K562 (cell line): ENCODE data around the gene PRDM15. TPM values are rescaled to one million over a fixed set of nuclear protein-coding genes. Genes with fewer than 3 reads are reported as not detected.

Experiments
- ATAC-seq: fragments of 200-7000 bp; cut with Tn5 transposase; 3 replicates; pipeline ENCODE4 v1.9.1; 2020; ENCODE audit warnings: moderate library complexity
- BruUV-seq: library from RNA; stranded (reverse); fragments of 400-500 nt; replicated peaks from 2 replicates; lab custom pipeline; 2021; lab: Mats Ljungman, UMichigan
- CTCF ChIA-PET: fragments of 300-600 bp; formaldehyde crosslinking; extraction: SDS; loops from one replicate; lab custom pipeline; 2021; ENCODE audit warnings: low intra/inter-chr PET ratio; lab: Yijun Ruan, JAX
- POLR2A ChIA-PET: fragments of 300-600, 350-650 bp; sonication (Branson Sonifier 250); formaldehyde crosslinking; extraction: SDS; loops from one replicate; lab custom pipeline; 2021; ENCODE audit warnings: antibody characterized with exemption, inconsistent platforms; lab: Yijun Ruan, JAX
- DNase-seq, 4 experiments: peaks; one replicate each; pipeline versions ENCODE4 v3.0.0 to v3.0.0-alpha.2; 2011 to 2018; ENCODE audit warnings: low spot score in 3 of 4, mixed read lengths in 3 of 4; ENCODE audit errors: extremely low read depth in 1 of 4
- FAIRE-seq: peaks from 2 replicates; lab custom pipeline; 2011; peaks lifted over from hg19 to GRCh38; lab: Jason Lieb, UNC
- H2AFZ ChIP-seq: 2 replicates; pipeline ENCODE4 v1.6.0; 2011; ENCODE audit warnings: low read depth, low read length, control low read depth, inconsistent platforms
- H3K27ac ChIP-seq: fragments of 200-600 bp; 3 replicates; pipeline ENCODE4 v1.8.0; 2011; ENCODE audit warnings: low read depth, mild to moderate bottlenecking, control low read depth, inconsistent platforms, low read length, moderate library complexity, mixed read lengths; ENCODE audit errors: extremely low read depth
- H3K27me3 ChIP-seq, 2 experiments: fragments of 300-600 bp in 1 of 2; 2 replicates in 1 of 2; 3 replicates in 1 of 2; pipeline versions ENCODE4 v1.6.0 to v1.8.0; 2011; ENCODE audit warnings: inconsistent platforms in 2 of 2, low read length in 2 of 2, mild to moderate bottlenecking in 1 of 2, mixed read lengths in 1 of 2, moderate library complexity in 1 of 2; ENCODE audit not compliant: control insufficient read depth in 2 of 2, insufficient read depth in 2 of 2
- H3K36me3 ChIP-seq: fragments of 300-600 bp; 3 replicates; pipeline ENCODE4 v1.8.0; 2011; ENCODE audit warnings: mild to moderate bottlenecking, low read length, inconsistent platforms; ENCODE audit not compliant: control insufficient read depth, insufficient read depth
- H3K4me1 ChIP-seq, 2 experiments: fragments of 200-600 bp in 1 of 2; replicated peaks in 1 of 2; 2 replicates in 1 of 2; 3 replicates in 1 of 2; pipeline versions ENCODE4 v1.5.1 to v1.8.0; 2011; ENCODE audit warnings: inconsistent platforms in 2 of 2, low read length in 2 of 2, mild to moderate bottlenecking in 1 of 2, mixed read lengths in 1 of 2, moderate library complexity in 1 of 2; ENCODE audit not compliant: control insufficient read depth in 2 of 2, insufficient read depth in 2 of 2
- H3K4me2 ChIP-seq: 2 replicates; pipeline ENCODE4 v1.6.1; 2011; ENCODE audit warnings: low read length, control low read depth, inconsistent platforms, mixed read lengths; ENCODE audit not compliant: insufficient read depth
- H3K4me3 ChIP-seq: fragments of 200-600 bp; sonication (generic), shearing (Covaris generic); 2 replicates; pipeline ENCODE4 v1.5.1; 2016; ENCODE audit warnings: control low read depth, inconsistent platforms
- H3K79me2 ChIP-seq: fragments of 200-600 bp; 3 replicates; pipeline ENCODE4 v1.8.0; 2011; ENCODE audit warnings: low read length, inconsistent platforms; ENCODE audit not compliant: control insufficient read depth, insufficient read depth
- H3K9ac ChIP-seq, 2 experiments: 2 replicates each; pipeline versions ENCODE4 v1.6.0 to v1.6.1; 2011; ENCODE audit warnings: low read depth in 2 of 2, low read length in 2 of 2, control low read depth in 1 of 2, inconsistent platforms in 1 of 2, mild to moderate bottlenecking in 1 of 2, mixed read lengths in 1 of 2; ENCODE audit not compliant: insufficient read depth in 1 of 2
- H3K9me1 ChIP-seq: one replicate; pipeline ENCODE4 v1.6.0; 2011; ENCODE audit warnings: inconsistent platforms, mild to moderate bottlenecking, low read length, moderate library complexity; ENCODE audit not compliant: control insufficient read depth, insufficient read depth
- H3K9me3 ChIP-seq: replicated peaks from 2 replicates; pipeline ENCODE4 v1.5.1; 2011; ENCODE audit warnings: low read depth, low read length, inconsistent platforms; ENCODE audit not compliant: control insufficient read depth, insufficient read depth
- H4K20me1 ChIP-seq: replicated peaks from 2 replicates; pipeline ENCODE4 v1.6.1; 2011; ENCODE audit warnings: low read length, inconsistent platforms, mixed read lengths; ENCODE audit not compliant: control insufficient read depth, insufficient read depth
- CBFA2T2 ChIP-seq: fragments of 450-650 bp; conservative IDR thresholded peaks from 2 replicates; pipeline ENCODE4 v1.6.1; 2017; ENCODE audit warnings: mild to moderate bottlenecking
- DMBX1 ChIP-seq: fragments of 250-450 bp; sonication (Bioruptor Pico); IDR thresholded peaks from 2 replicates; pipeline ENCODE4 v1.8.0; 2022; ENCODE audit warnings: inconsistent platforms, mild to moderate bottlenecking, moderate library complexity, borderline replicate concordance
- ETV6 ChIP-seq, 3 experiments: fragments of 150-350 bp in 1 of 3; sonication (generic) in 1 of 3; formaldehyde crosslinking in 1 of 3; IDR thresholded peaks; 2 replicates each; pipeline versions ENCODE4 v1.6.1 to v1.8.0; 2014 to 2022; ENCODE audit warnings: borderline replicate concordance in 2 of 3, low read depth in 2 of 3, antibody characterized with exemption in 1 of 3, low read length in 1 of 3, mild to moderate bottlenecking in 1 of 3, missing genetic modification reagents in 1 of 3
- PHB ChIP-seq: fragments of 250-450 bp; sonication (Bioruptor Pico); IDR thresholded peaks from 2 replicates; pipeline ENCODE4 v1.5.0; 2021
- PHF8 ChIP-seq: fragments of 200-600 bp; sonication (generic); IDR thresholded peaks from 2 replicates; pipeline ENCODE4 v1.6.1; 2012; ENCODE audit warnings: mixed run types, mild to moderate bottlenecking, inconsistent platforms, low read length, moderate library complexity, borderline replicate concordance
- SMAD4 ChIP-seq: fragments of 250-450 bp; sonication (Bioruptor Pico); conservative IDR thresholded peaks from 2 replicates; pipeline ENCODE4 v1.8.0; 2021; ENCODE audit warnings: inconsistent platforms, mild to moderate bottlenecking, moderate library complexity
- ZC3H4 ChIP-seq: sonication (generic); formaldehyde crosslinking; IDR thresholded peaks from 2 replicates; pipeline ENCODE4 v1.9.0; 2021; ENCODE audit warnings: missing genetic modification reagents, borderline replicate concordance
- ZFP1 ChIP-seq: fragments of 450-650 bp; formaldehyde crosslinking; IDR thresholded peaks from 2 replicates; pipeline ENCODE4 v1.4.0; 2020; ENCODE audit warnings: mild to moderate bottlenecking, mixed read lengths
- ZNF589 ChIP-seq: fragments of 200-800 bp; sonication (Bioruptor generic); IDR thresholded peaks from 2 replicates; pipeline ENCODE4 v1.6.1; 2016; ENCODE audit warnings: low read depth, missing genetic modification characterization, missing compliant biosample characterization
- WGBS: fragments of 100-300 bp; shearing (Covaris generic); methylation state at CpG from one replicate; pipeline ENCODE4 v1.1.6; 2016; ENCODE audit warnings: low coverage, mixed read lengths; ENCODE audit not compliant: insufficient coverage; ENCODE audit errors: missing lambda C conversion rate; 5-methylcytosine and 5-hydroxymethylcytosine counted together
- in situ Hi-C: fragments of 300-500 bp; cut with MboI; formaldehyde crosslinking; loops from 4 replicates; pipeline ENCODE4 v1.15.0; 2018; ENCODE audit warnings: inconsistent platforms, mixed read lengths
- intact Hi-C: fragments of 100-400 bp; cut with micrococcal nuclease; formaldehyde crosslinking; loops from 2 replicates; pipeline ENCODE4 v1.14.2; 2022
- polyA plus RNA-seq, 8 experiments: library from polyadenylated mRNA; depleted of rRNA in 4 of 8; stranded (reverse) in 5 of 8; unstranded in 3 of 8; fragments of >200 nt; fragmentation: Nextera tagmentation in 2 of 8; fragmentation: Illumina TruSeq in 1 of 8; extraction: Ambion mirVana in 2 of 8; extraction: Trizol in 1 of 8; gene quantifications; 2 replicates each; pipeline versions ENCODE4 v1.2.1 to v1.2.3, GENCODE V29; 2011 to 2014; ENCODE audit warnings: inconsistent platforms in 1 of 8, missing spikeins in 1 of 8
- total RNA-seq, 7 experiments: library from RNA; depleted of rRNA in 6 of 7; stranded (reverse); fragments of >200 nt in 6 of 7; fragmentation: Illumina TruSeq in 2 of 7; extraction: Trizol in 2 of 7; gene quantifications; 2 replicates each; pipeline versions ENCODE4 v1.2.1 to v1.2.3, GENCODE V29; 2011 to 2021; ENCODE audit warnings: low replicate concordance in 1 of 7

PRDM15 gene
- total and polyA plus RNA-seq, 9 of the 15 experiments (the other 6 are each of a cell fraction or from before 2014, with no cell fraction given): 0.93 to 9.2 (median 6.2) TPM

GRCh38 chr21:41859297-41859980 is 19.7 kb downstream of the PRDM15 start:
- CTCF ChIA-PET: no interaction called here
- H4K20me1 ChIP-seq: no peaks in the 10 kb centered on the region
- H3K27me3 ChIP-seq: no peaks in the 10 kb centered on the region
- intact Hi-C loops (no loop called here), in situ Hi-C loops (no loop called here)
- ATAC-seq (no peak), FAIRE-seq (no peak), DNase-seq (no peak)
- peaks cover 41% of the 10 kb centered on the region; the same call in 1 of the 3 replicates for H3K36me3 ChIP-seq
- 92% methylated on average over 23 of the region's 23 CpGs for WGBS
- no peak overlapping the region for H3K9ac ChIP-seq
- no peak overlapping the region for H3K4me2 ChIP-seq
- TF ChIP-seq ETV6 (IDR thresholded peaks at IDR 0.05; ENCODE audit: borderline replicate concordance in 1 of 2, low read depth in 2 of 2, low read length in 1 of 2) (no peak), ETV6 (CRISPR knock-in tag; IDR thresholded peaks at IDR 0.05; ENCODE audit: borderline replicate concordance) (no peak), PHB (CRISPR knock-in tag) (no peak), PHF8 (no peak), ZC3H4 (CRISPR knock-in tag) (no peak), ZFP1 (CRISPR knock-in tag) (no peak), CBFA2T2 (no peak), ZNF589 (CRISPR knock-in tag) (no peak), SMAD4 (CRISPR knock-in tag) (no peak), DMBX1 (CRISPR knock-in tag) (no peak)
- TF ChIP-seq, all 486 proteins: peak for 0
- no TSS peak for BruUV-seq
- no peaks in the 10 kb centered on the region for H3K9me3 ChIP-seq
- peaks cover 0 to 5% of the 10 kb centered on the region in 2 experiments; a peak in 2 of 5 replicates for H3K4me1 ChIP-seq
- H3K9me1 ChIP-seq: peaks cover 3% of the 10 kb centered on the region
- peaks cover under 1% of the 10 kb centered on the region; the same call in 1 of the 3 replicates for H3K79me2 ChIP-seq
- POLR2A ChIA-PET: interaction anchor here (0.6 to 1.1 kb wide), 4 partner anchors 10 to 254 kb away, joined by 3 read pairs; no protein-coding TSS in a partner anchor
- no peak overlapping the region for H3K4me3 ChIP-seq
- no peak overlapping the region for H2AFZ ChIP-seq
- H3K27ac ChIP-seq: no peak overlapping the region
